MG63 (cell line): Measurements from ENCODE around the gene CCDC169. TPM values are rescaled to one million over a fixed set of nuclear protein-coding genes. Genes with fewer than 3 reads are reported as not detected.

ENCODE experiments used
- DNase-seq: peaks from one replicate; pipeline ENCODE4 v3.0.0-alpha.2; 2020
- H3K27me3 ChIP-seq: fragments of 250-450 bp; sonication (Bioruptor Pico); 2 replicates; pipeline ENCODE4 v1.5.1; 2020; ENCODE audit warnings: mild to moderate bottlenecking, moderate library complexity
- H3K36me3 ChIP-seq: fragments of 250-450 bp; sonication (Bioruptor Pico); 2 replicates; pipeline ENCODE4 v1.5.1; 2020; ENCODE audit warnings: mild to moderate bottlenecking, moderate library complexity
- H3K4me3 ChIP-seq: fragments of 250-450 bp; sonication (Bioruptor Pico); 2 replicates; pipeline ENCODE4 v1.5.1; 2020; ENCODE audit warnings: mild to moderate bottlenecking, moderate library complexity
- H3K9me3 ChIP-seq: fragments of 250-450 bp; sonication (Bioruptor Pico); 2 replicates; pipeline ENCODE4 v1.5.1; 2020; ENCODE audit warnings: mild to moderate bottlenecking, moderate library complexity
- total RNA-seq: library from RNA; depleted of rRNA; stranded (reverse); fragments of >200 nt; shearing (Covaris generic); gene quantifications from 2 replicates; pipeline ENCODE4 v1.2.3, GENCODE V29; 2014; ENCODE audit warnings: low replicate concordance

The CCDC169 gene
- total RNA-seq, 1 experiment from 2014 or later, result 0.07 TPM

DNA sequence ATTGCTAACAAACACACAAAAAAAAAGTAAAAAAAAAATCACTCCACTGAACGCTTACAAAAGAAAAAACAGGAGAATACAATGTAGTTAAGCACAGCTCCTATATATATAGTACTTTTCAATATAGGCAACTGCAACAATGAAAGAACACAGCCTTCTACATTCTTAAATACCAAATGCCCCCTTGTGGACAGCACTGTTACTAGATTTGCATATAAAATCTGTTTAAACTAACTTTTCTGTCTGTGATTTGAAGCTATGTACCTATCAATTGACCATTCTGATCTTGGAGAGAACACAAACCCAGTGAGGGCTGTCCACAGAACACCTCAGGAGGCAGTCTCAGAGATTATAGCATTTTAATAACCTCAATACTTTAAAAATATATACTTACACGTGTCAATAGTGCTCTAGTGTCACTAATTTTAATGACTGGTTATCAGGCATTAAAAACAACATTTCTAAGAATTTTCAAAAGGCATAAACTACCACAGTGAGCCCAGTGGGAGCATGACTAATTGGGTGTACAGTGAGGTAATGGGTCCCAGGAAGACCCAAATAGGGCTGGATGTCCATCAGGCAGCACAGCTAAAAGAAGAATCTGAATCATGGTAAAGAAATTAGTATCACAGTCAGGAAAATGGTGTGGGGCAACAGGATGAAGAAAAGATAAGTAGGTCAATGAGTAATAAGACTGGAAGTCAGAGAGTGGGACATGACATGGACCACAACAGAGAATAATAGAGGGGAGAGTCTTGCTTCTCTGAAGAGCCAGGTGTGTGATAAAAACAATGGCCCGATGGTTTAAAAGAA, 22.2 kb downstream of the CCDC169 start:
- no peaks in the 10 kb centered on the region for H3K27me3 ChIP-seq
- no peak overlapping the region for H3K4me3 ChIP-seq
- DNase-seq, result no peak
- H3K36me3 ChIP-seq, result no peaks in the 10 kb centered on the region
- no peaks in the 10 kb centered on the region; the same call in 1 of the 2 replicates for H3K9me3 ChIP-seq

- no peak for DNase-seq
- Histone ChIP-seq H3K9me3 (no peaks in the 10 kb centered on the region; the same call in 1 of the 2 replicates), H3K36me3 (no peaks in the 10 kb centered on the region), H3K27me3 (no peaks in the 10 kb centered on the region), H3K4me3 (no peak overlapping the region)
These were observed 24.2 kb downstream of the CCDC169 start for GRCh38 chr13:36273431-36273830.

DNA sequence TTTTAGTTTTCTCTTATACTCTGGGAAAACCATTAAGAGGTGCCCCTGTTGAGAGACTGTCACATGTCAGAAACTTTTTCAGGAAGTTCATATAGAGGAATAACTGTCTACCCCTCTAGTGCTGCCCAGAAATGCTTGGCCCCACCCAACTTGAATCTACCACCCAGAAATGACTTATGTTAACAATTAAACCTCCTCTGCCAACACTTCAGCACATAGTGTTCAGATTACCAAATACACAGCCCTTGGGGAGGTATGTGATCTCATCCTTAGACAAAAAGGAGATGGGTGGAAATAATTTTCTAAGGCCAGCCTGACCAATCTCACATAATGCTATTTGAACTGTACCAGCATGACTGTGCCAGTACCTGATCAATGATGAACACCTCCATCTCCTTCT, 35.6 kb downstream of the CCDC169 start:
- no peak overlapping the region for H3K4me3 ChIP-seq
- H3K27me3 ChIP-seq, result no peaks in the 10 kb centered on the region
- no peaks in the 10 kb centered on the region for H3K36me3 ChIP-seq
- H3K9me3 ChIP-seq, result no peaks in the 10 kb centered on the region
- no peak for DNase-seq

DNA sequence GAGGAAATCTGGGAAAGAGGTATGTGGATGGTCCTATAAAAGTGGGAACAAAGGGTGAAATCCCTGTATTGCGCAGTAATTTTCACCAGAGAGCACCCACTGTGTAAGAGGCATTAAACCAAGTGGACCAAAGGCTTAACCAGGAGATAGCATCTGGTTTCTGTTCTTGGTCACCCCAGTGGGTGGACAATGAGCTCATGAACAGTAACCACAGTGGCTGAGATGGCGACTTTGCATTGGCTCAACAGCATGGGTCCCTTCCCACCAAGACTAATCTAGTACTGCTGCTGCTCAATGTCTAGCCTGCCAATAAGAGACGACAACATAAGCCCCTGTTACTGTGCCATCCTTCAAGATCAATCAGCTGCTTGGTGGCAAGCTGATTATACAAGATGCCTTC, 36.6 kb downstream of the CCDC169 start:
- DNase-seq, result no peak
- Histone ChIP-seq H3K36me3 (no peaks in the 10 kb centered on the region), H3K9me3 (no peaks in the 10 kb centered on the region), H3K4me3 (no peak overlapping the region), H3K27me3 (no peaks in the 10 kb centered on the region)

- H3K36me3 ChIP-seq, result no peaks in the 10 kb centered on the region
- H3K27me3 ChIP-seq, result no peaks in the 10 kb centered on the region
- no peaks in the 10 kb centered on the region for H3K9me3 ChIP-seq
- no peak for DNase-seq
- no peak overlapping the region for H3K4me3 ChIP-seq
These were observed 38.1 kb downstream of the CCDC169 start for GRCh38 chr13:36259361-36260137.

GRCh38 chr13:36258831-36259230, 38.8 kb downstream of the CCDC169 start:
- Histone ChIP-seq H3K27me3 (no peaks in the 10 kb centered on the region), H3K9me3 (no peaks in the 10 kb centered on the region), H3K4me3 (no peak overlapping the region), H3K36me3 (no peaks in the 10 kb centered on the region)
- no peak for DNase-seq

- Histone ChIP-seq H3K36me3 (no peaks in the 10 kb centered on the region), H3K27me3 (no peaks in the 10 kb centered on the region), H3K4me3 (no peak overlapping the region), H3K9me3 (peaks cover 5% of the 10 kb centered on the region)
- no peak for DNase-seq
These were observed 46.1 kb downstream of the CCDC169 start for GRCh38 chr13:36251526-36251925.

GRCh38 chr13:36251017-36251416, 46.6 kb downstream of the CCDC169 start:
- H3K9me3 ChIP-seq, result peaks cover 5% of the 10 kb centered on the region
- DNase-seq, result no peak
- no peaks in the 10 kb centered on the region for H3K27me3 ChIP-seq
- H3K4me3 ChIP-seq, result no peak overlapping the region
- no peaks in the 10 kb centered on the region for H3K36me3 ChIP-seq

DNA sequence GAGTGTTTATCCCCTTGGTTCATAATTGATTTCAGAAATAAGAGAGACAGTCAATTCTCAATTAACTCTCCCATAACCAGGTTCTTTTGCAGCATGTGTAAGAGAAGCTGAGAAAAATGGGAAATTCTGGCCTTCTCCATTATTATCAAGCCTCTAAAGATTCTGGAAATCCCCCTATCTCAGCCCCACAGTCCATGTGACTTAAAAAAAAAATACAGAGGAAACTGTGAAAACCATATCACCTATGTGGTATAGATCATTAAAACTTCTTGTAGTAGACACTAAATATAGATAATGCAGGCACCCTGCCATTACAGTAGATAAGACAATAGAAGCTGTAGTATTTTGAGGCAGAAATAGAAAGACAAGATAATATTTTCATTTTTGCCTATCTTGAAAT, 48.9 kb downstream of the CCDC169 start:
- Histone ChIP-seq H3K36me3 (no peaks in the 10 kb centered on the region), H3K4me3 (no peak overlapping the region), H3K27me3 (no peaks in the 10 kb centered on the region), H3K9me3 (peaks cover 5% of the 10 kb centered on the region)
- no peak for DNase-seq

DNA sequence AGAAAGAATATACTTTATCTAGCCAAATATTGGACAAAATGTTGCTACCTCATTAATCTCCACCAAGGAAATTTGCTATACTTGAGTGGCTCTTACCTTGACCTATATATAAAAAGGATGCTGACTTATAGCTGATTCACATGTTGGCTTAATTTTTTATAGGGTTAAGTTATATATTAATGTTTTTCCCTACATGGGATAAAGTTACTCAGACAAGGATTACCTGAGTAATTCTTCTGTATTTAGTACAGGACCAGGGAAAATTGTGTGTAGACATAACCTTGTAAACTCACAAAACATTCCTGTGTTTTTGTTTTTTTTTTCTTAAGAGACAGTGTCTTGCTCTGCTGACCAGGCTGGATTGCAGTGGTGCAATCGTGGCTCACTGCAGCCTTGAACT, 52.6 kb downstream of the CCDC169 start:
- Histone ChIP-seq H3K36me3 (no peaks in the 10 kb centered on the region), H3K9me3 (peaks cover 5% of the 10 kb centered on the region), H3K4me3 (no peak overlapping the region), H3K27me3 (no peaks in the 10 kb centered on the region)
- DNase-seq, result no peak

GRCh38 chr13:36244073-36244472, 53.5 kb downstream of the CCDC169 start:
- Histone ChIP-seq H3K36me3 (no peaks in the 10 kb centered on the region), H3K4me3 (no peak overlapping the region), H3K9me3 (peaks cover 5% of the 10 kb centered on the region), H3K27me3 (no peaks in the 10 kb centered on the region)
- DNase-seq, result no peak

GRCh38 chr13:36242761-36243160, 54.9 kb downstream of the CCDC169 start:
- H3K36me3 ChIP-seq, result no peaks in the 10 kb centered on the region
- DNase-seq, result no peak
- H3K4me3 ChIP-seq, result no peak overlapping the region
- no peaks in the 10 kb centered on the region for H3K27me3 ChIP-seq
- peaks cover 5% of the 10 kb centered on the region for H3K9me3 ChIP-seq

GRCh38 chr13:36231236-36231635, 66.4 kb downstream of the CCDC169 start:
- peaks cover 2% of the 10 kb centered on the region for H3K9me3 ChIP-seq
- no peak overlapping the region for H3K4me3 ChIP-seq
- H3K36me3 ChIP-seq, result no peaks in the 10 kb centered on the region
- H3K27me3 ChIP-seq, result no peaks in the 10 kb centered on the region
- no peak for DNase-seq

DNA sequence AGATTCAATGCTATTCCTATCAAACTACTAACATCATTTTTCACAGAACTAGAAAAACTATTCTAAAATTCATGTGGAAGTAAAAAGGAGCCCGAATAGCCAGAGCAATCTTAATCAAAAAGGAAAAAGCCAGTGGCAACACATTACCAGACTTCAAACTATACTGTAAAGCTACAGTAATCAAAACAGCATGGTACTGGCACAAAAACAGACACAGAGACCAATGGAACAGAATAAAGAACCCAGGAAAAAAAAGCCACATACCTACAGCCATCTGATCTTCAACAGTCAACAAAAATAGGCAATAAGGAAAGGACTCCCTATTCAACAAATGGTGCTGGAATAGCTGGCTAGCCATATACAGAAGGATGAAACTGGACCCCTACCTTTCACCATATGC, 72.9 kb downstream of the CCDC169 start:
- no peak for DNase-seq
- Histone ChIP-seq H3K4me3 (no peak overlapping the region), H3K9me3 (peaks cover 7% of the 10 kb centered on the region), H3K27me3 (no peaks in the 10 kb centered on the region), H3K36me3 (no peaks in the 10 kb centered on the region)

DNA sequence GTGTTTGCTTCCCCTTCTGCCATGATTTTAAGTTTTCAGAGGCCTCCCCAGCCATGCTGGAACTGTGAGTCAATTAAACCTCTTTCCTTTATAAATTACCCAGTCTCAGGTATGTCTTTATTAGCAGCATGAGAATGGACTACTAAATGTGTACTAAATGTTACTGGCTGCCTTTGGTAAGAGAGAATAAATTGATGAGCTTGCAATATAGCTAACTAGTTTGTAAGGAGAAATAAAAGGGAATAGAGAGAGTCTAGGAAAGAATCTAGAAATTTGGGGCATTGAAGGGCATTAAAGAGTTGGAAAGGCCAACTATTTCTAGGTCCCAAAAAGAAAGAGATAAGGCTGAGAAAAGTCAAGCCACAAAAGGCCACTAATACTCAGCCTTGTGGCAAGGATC, 77.7 kb downstream of the CCDC169 start:
- peaks cover 7% of the 10 kb centered on the region for H3K9me3 ChIP-seq
- no peaks in the 10 kb centered on the region for H3K27me3 ChIP-seq

GRCh38 chr13:36217456-36217855, 80.2 kb downstream of the CCDC169 start:
- H3K9me3 ChIP-seq, result no peaks in the 10 kb centered on the region
- no peak overlapping the region for H3K4me3 ChIP-seq
- H3K36me3 ChIP-seq, result no peaks in the 10 kb centered on the region
- no peak for DNase-seq
- H3K27me3 ChIP-seq, result no peaks in the 10 kb centered on the region

More for the DNA sequence above, 77.7 kb downstream of the CCDC169 start:
- H3K4me3 ChIP-seq, result no peak overlapping the region
- H3K36me3 ChIP-seq, result no peaks in the 10 kb centered on the region
- no peak for DNase-seq

- no peaks in the 10 kb centered on the region for H3K9me3 ChIP-seq
- no peak for DNase-seq
- H3K36me3 ChIP-seq, result no peaks in the 10 kb centered on the region
- H3K4me3 ChIP-seq, result no peak within 1 kb of the TSS
- no peaks in the 10 kb centered on the region for H3K27me3 ChIP-seq
These were observed 83.3 kb downstream of the CCDC169 start, which contains the start of gene SOHLH2 for GRCh38 chr13:36214163-36214921. SOHLH2 (minus strand) TSS chr13:36214556; CDS start chr13:36214526, 30 bp downstream.
